OCI-LY3 (cell line): Measurements from ENCODE around the gene ANKRD55.
A peak's percentile ranks its signal among the peaks of the same experiment; 100 is the strongest.

Experiments used
- H2AFZ ChIP-seq: fragments of 200-600, 300-600 bp; shearing (Covaris generic); 2 replicates; pipeline ENCODE4 v1.6.0; 2014; ENCODE audit warnings: antibody characterized with exemption, low read depth, low read length
- H3K27ac ChIP-seq: fragments of 200-600, 300-600 bp; sonication (generic); 2 replicates; pipeline ENCODE4 v1.5.1; 2014; ENCODE audit warnings: mild to moderate bottlenecking, low read length, moderate library complexity, mixed read lengths
- H3K27me3 ChIP-seq: fragments of 200-600, 300-600 bp; sonication (generic); 2 replicates; pipeline ENCODE4 v1.6.1; 2014; ENCODE audit warnings: low read depth, low read length, mixed read lengths
- H3K36me3 ChIP-seq: fragments of 200-600, 300-600 bp; sonication (generic); replicated peaks from 2 replicates; pipeline ENCODE3; 2014; ENCODE audit warnings: low read depth, low read length, mixed read lengths
- H3K4me1 ChIP-seq: fragments of 300-600, 200-600 bp; sonication (generic); 2 replicates; pipeline ENCODE4 v1.6.1; 2014; ENCODE audit warnings: low read length, mixed read lengths
- H3K4me2 ChIP-seq: fragments of 200-600, 300-600 bp; sonication (generic); 2 replicates; pipeline ENCODE4 v1.6.1; 2014; ENCODE audit warnings: low read length, mixed read lengths
- H3K4me3 ChIP-seq: fragments of 300-600, 200-600 bp; sonication (generic); 2 replicates; pipeline ENCODE4 v1.5.1; 2014; ENCODE audit warnings: antibody characterized with exemption, mild to moderate bottlenecking, low read length, moderate library complexity
- H3K79me2 ChIP-seq: fragments of 300-600, 200-600 bp; shearing (Covaris generic); 2 replicates; pipeline ENCODE4 v1.6.1; 2014; ENCODE audit warnings: mild to moderate bottlenecking, low read length, mixed read lengths
- H3K9ac ChIP-seq: fragments of 300-600, 200-600 bp; shearing (Covaris generic); 2 replicates; pipeline ENCODE4 v1.6.0; 2014; ENCODE audit warnings: mild to moderate bottlenecking, low read length, moderate library complexity
- H3K9me3 ChIP-seq: fragments of 200-600, 300-600 bp; shearing (Covaris generic); 2 replicates; pipeline ENCODE4 v1.6.1; 2014; ENCODE audit warnings: low read length, mixed read lengths; ENCODE audit not compliant: insufficient read depth
- H4K20me1 ChIP-seq: fragments of 200-600, 300-600 bp; sonication (generic); 2 replicates; pipeline ENCODE4 v1.6.1; 2016; ENCODE audit warnings: low read length, mixed read lengths; ENCODE audit not compliant: insufficient read depth
- EZH2phosphoT487 ChIP-seq: fragments of 200-600 bp; shearing (Covaris generic); IDR thresholded peaks from 2 replicates; pipeline ENCODE4 v1.6.1; 2018; ENCODE audit warnings: antibody characterized with exemption, mixed run types, low read depth
- TF ChIP-seq, protein P1 (sequence below): fragments of 200-600, 300-600 bp; sonication (generic); IDR thresholded peaks from 2 replicates; pipeline ENCODE4 v1.5.1; 2014; ENCODE audit warnings: antibody characterized with exemption, low read length, low read depth

ANKRD55 gene

DNA sequence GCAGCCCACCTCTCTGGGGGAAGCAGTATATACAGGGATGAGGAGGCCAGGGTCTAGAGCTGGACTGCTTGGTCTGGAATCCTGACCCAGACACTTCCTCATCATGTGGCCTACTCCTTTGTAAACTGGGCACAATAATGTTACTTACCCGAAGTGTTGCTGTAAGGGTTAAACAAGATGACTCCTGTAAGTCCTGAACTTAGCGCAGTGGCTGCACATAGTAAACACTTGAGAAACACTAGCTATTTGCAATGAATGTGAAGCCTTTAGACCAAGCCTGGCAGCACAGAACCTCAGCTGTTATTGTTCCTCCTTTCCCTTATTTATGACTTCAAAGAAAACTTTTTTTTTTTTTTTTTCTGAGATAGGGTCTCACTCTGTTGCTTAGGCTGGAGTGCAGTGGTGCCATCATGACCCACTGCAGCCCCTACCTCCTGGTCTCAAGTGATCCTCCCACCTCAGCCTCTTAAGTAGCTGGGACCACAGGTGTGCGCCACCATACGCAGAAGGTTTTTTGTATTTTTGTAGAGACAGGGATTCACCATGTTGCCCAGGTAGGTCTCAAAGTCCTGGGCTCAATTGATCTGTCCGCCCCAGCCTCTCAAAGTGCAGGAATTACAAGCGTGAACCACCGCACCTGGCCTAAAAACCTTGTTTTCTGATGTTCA lies 142.2 kb downstream of the ANKRD55 start:
- no peak overlapping the region for H3K4me2 ChIP-seq
- H3K36me3 ChIP-seq, result no peaks in the 10 kb centered on the region
- H3K27me3 ChIP-seq, result no peaks in the 10 kb centered on the region
- no peak overlapping the region for H2AFZ ChIP-seq
- TF ChIP-seq, protein P1, sequence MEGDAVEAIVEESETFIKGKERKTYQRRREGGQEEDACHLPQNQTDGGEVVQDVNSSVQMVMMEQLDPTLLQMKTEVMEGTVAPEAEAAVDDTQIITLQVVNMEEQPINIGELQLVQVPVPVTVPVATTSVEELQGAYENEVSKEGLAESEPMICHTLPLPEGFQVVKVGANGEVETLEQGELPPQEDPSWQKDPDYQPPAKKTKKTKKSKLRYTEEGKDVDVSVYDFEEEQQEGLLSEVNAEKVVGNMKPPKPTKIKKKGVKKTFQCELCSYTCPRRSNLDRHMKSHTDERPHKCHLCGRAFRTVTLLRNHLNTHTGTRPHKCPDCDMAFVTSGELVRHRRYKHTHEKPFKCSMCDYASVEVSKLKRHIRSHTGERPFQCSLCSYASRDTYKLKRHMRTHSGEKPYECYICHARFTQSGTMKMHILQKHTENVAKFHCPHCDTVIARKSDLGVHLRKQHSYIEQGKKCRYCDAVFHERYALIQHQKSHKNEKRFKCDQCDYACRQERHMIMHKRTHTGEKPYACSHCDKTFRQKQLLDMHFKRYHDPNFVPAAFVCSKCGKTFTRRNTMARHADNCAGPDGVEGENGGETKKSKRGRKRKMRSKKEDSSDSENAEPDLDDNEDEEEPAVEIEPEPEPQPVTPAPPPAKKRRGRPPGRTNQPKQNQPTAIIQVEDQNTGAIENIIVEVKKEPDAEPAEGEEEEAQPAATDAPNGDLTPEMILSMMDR, result no peak
- no peak for TF ChIP-seq EZH2phosphoT487
- no peaks in the 10 kb centered on the region for H4K20me1 ChIP-seq
- peaks cover 41% of the 10 kb centered on the region for H3K4me1 ChIP-seq
- no peak overlapping the region for H3K27ac ChIP-seq
- no peaks in the 10 kb centered on the region for H3K79me2 ChIP-seq
- no peak overlapping the region for H3K9ac ChIP-seq
- H3K9me3 ChIP-seq, result no peaks in the 10 kb centered on the region
- no peak overlapping the region for H3K4me3 ChIP-seq

DNA sequence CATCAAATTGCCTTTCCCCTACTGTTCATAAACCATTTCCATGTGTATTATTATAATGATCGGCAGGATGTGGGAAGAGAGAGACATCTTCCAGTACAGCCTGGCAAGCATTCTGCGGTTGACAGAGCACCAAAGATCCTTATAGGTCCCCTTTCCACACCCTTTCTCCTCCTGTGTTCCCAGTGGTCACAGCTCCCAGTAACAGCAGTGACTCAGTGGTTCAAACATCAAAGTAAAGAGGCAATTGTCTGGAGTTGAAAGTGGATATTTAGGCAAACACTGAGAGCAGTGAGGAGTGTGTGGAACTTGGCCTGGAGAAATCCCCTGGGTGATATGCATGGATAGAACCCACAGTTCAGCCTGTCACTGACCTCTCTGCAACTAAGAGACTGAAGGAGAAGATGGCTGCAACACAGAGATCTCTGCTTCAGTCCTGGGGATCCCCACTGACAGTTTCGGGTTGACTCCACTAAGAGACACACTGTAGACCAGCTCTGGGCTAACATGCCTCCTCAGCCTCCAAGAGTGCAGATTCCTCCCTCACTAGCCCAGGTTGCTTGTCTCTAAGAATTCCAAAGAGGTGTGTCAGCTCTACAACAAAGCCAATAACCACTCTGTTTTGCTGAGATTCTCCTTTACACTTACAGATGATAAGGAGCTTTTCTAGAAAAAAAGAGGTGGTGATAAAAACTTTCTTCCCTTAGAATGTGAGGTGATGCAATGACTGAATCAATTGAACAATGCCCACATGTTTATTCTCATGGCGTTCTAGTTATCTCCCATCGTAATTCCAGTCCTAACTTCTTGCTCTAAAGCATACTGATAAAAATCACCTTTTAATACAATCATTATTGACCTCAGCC lies 143.9 kb downstream of the ANKRD55 start:
- Histone ChIP-seq H3K79me2 (no peaks in the 10 kb centered on the region), H3K9ac (no peak overlapping the region), H2AFZ (peak overlapping the region; percentile 42; the same call in 1 of the 2 replicates), H3K27me3 (no peaks in the 10 kb centered on the region), H3K27ac (no peak overlapping the region), H3K4me1 (peaks cover 24% of the 10 kb centered on the region), H3K4me3 (peak overlapping the region; percentile 28; the same call in 1 of the 2 replicates), H3K4me2 (peak overlapping the region; percentile 58), H3K36me3 (no peaks in the 10 kb centered on the region), H3K9me3 (no peaks in the 10 kb centered on the region), H4K20me1 (no peaks in the 10 kb centered on the region)
- TF ChIP-seq EZH2phosphoT487, result no peak
- TF ChIP-seq, protein P1, result no peak

DNA sequence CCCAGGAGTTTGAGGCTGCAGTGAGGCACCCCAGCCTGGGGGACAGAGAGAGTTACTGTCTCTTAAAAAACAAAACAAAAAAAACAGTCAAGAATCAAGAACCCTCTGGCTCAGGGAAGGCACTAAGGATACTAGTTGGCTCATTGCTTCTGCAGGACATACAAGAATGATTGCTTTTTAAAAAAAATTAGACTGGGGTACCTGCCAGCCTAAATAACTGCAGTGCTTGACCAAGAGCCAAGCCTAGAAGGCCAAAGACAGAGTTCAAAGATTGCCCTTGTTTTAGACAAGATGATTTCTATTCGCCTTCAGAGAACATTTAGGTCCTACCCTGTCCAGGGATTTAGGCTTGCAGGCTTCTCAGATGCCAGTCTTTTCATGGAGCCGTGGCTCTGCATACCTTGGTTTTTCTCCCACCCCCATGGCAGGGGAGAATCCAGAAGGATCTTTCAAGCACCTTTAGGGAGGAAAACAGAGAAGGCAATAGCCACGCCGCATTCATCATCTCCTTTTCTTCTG lies 144.6 kb downstream of the ANKRD55 start:
- Histone ChIP-seq H2AFZ (no peak overlapping the region), H3K79me2 (no peaks in the 10 kb centered on the region), H4K20me1 (no peaks in the 10 kb centered on the region), H3K4me3 (no peak overlapping the region), H3K4me1 (peaks cover 18% of the 10 kb centered on the region), H3K27ac (no peak overlapping the region), H3K4me2 (no peak overlapping the region; the same call in 1 of the 2 replicates), H3K9ac (no peak overlapping the region), H3K27me3 (no peaks in the 10 kb centered on the region), H3K36me3 (no peaks in the 10 kb centered on the region), H3K9me3 (no peaks in the 10 kb centered on the region)
- TF ChIP-seq, protein P1, result no peak

DNA sequence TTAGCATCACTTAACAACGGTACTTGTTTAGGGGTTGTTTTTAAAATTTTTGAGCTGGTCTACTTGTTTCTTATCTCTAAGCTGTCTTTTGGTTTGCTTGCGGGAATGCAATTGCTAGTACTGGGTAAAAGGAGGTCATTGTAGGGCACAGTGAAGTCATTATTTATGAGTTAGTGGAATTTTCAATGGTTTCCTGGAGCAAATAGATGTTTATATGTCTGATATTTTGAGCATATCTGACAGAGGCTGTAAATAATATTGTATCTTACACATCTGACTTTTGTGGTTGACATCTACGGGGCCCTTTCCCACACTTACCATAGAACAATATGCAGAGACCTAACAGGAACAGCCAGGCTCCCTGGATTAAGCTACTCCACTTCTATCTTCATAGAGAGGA lies 147.9 kb downstream of the ANKRD55 start:
- no peak overlapping the region for H3K4me2 ChIP-seq
- H3K4me1 ChIP-seq, result peaks cover 31% of the 10 kb centered on the region
- H3K4me3 ChIP-seq, result no peak overlapping the region
- no peaks in the 10 kb centered on the region for H3K79me2 ChIP-seq
- no peaks in the 10 kb centered on the region for H3K9me3 ChIP-seq
- no peak overlapping the region for H3K27ac ChIP-seq
- no peak overlapping the region for H2AFZ ChIP-seq
- TF ChIP-seq EZH2phosphoT487, result no peak
- TF ChIP-seq, protein P1, result no peak
- no peaks in the 10 kb centered on the region for H3K27me3 ChIP-seq
- H3K36me3 ChIP-seq, result no peaks in the 10 kb centered on the region
- H4K20me1 ChIP-seq, result no peaks in the 10 kb centered on the region
- H3K9ac ChIP-seq, result no peak overlapping the region
